Nucleus accumbens (tissue), 56 donors: ENCODE data around the gene MYL12A.
A peak's percentile ranks its signal among the peaks of the same experiment; 100 is the strongest.
"Not testable (repeated sequence)": the region's sequence is repeated elsewhere in the genome, so short reads cannot be mapped to it uniquely, and the experiment has no call there.

Experiments used
- DNase-seq, 56 donors: peaks; one replicate each; lab custom pipeline; 2025; lab: John Stamatoyannopoulos, UW

The MYL12A gene

GRCh38 chr18:3251963-3252277 is 4.3 kb downstream of the MYL12A start:
- no peak for DNase-seq

GRCh38 chr18:3252843-3253242 is 5.2 kb downstream of the MYL12A start:
- DNase-seq = no peak

- DNase-seq = no peak
These were observed 7.1 kb downstream of the MYL12A start for GRCh38 chr18:3254725-3255124.

GRCh38 chr18:3255611-3256165 is 8.1 kb downstream of the MYL12A start:
- DNase-seq = no peak

GRCh38 chr18:3256693-3257626 is 9.4 kb downstream of the MYL12A start:
- no peak for DNase-seq

GRCh38 chr18:3257627-3258120 is 10.1 kb downstream of the MYL12A start:
- no peak for DNase-seq

DNA sequence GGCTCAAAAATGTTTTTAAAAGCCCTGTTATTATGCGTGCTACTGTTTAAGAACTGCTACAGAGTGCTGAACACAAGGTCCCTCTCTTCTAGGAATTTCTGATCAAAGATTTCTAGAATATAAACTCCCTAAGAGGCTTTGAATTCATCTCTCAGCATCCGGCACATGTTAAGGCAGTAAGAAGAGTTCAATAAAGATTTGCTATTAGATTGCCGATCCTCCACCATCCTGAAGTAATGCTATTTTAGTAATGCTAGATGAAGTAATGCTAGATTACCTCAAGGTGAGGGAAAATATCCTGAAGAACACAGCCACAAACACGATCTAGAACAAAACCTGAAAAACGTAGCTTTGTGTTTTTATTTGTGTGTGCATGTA is 13.4 kb downstream of the MYL12A start:
- no peak for DNase-seq

- peak in 54 of 56 donors; percentile 24 to 91 (median 75) for DNase-seq
These were observed 14.0 kb downstream of the MYL12A start, which contains the start of gene MYL12B for GRCh38 chr18:3261373-3262233. Gene MYL12B, plus strand, starts transcription at chr18:3262133. Its CDS starts 10,766 bp downstream, at chr18:3272899.

- peak in 6 of 56 donors; percentile 27 to 63 (median 53) for DNase-seq
These were observed 14.9 kb downstream of the MYL12A start for GRCh38 chr18:3262234-3263131.

GRCh38 chr18:3263132-3263700 is 15.6 kb downstream of the MYL12A start:
- DNase-seq = no peak

DNA sequence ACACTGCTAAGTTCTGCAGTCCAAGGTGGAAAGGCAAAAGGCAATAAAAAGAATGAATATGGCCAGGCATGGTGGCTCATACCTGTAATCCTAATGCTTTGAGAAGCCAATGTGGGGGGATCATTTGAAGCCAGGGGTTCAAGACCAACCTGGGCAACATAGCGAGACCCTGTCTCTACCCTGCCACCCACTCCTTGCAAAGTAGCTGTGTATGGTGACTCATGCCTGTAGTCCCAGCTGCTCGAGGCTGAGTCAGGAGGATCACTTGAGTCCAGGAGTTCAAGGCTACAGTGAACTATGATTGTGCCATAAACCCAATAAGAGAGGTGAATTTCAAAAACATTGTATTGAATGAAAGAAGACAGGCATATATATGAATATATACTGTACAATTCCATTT is 16.8 kb downstream of the MYL12A start:
- DNase-seq = no peak

DNA sequence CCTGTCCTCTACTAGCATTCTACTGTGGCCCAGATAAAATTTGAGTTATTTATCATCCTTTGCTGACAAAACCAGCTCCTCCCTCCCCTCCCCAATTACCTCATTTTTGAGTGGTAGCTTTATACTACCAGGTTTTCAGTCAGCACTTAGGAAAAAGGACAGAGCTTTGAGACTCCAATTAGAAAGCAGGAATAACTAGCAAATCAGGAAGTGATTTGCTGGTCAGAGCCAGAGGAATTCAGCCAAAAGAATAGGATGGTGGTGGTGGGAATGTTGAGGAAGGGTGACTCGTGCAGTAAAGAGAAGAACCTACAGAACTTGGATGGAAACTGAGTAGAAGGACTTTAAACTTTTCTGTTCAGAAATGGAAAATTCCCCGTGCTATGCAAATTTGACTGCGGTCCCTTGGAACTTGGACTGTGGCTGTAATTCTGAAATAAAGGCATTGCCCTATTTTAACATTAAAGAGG is 18.0 kb downstream of the MYL12A start:
- DNase-seq = no peak

DNA sequence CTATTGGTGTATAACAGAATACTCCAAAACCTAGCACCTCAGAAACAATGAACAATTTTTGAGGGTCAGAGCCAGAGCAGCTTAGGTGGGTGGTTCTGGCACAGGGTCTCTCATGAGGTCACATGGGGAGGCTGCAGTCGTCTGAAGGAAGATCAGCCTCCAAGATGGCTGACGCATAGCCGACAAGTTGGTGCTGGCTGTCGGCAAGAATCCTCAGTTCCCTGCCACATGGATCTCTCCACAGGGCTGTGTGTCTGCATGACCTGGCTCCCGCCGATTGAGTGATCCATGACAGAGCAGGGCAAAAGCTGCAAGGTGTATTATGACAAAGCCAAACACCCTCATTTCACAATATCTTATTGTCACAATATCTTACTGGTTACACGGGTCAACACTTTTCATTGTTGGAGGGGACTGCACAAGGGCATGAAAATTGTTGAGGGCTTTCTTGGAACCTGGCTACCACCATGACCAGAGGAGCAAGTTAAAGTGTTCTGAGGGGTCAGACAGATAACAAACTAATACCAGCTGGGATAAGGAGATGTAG is 18.5 kb downstream of the MYL12A start:
- DNase-seq = no peak

DNA sequence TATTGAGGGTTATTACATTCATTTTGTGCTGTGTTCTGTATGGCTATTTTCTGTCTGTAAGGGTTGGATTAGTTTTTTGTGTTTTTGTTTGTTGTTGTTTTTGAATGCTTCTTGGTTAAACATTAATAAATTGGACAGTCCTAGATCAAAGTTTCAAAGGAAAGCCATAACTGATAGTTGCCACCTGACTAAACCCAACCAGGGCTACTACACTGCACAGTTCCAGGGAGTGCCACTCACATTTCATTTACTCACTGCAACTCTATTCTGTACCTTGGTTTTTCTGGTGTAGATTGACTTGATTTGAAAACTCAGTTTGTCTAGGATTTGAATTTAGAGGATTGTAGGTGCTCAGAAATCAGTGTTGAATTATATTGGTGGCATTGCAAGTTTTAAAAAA is 20.7 kb downstream of the MYL12A start:
- no peak for DNase-seq

DNA sequence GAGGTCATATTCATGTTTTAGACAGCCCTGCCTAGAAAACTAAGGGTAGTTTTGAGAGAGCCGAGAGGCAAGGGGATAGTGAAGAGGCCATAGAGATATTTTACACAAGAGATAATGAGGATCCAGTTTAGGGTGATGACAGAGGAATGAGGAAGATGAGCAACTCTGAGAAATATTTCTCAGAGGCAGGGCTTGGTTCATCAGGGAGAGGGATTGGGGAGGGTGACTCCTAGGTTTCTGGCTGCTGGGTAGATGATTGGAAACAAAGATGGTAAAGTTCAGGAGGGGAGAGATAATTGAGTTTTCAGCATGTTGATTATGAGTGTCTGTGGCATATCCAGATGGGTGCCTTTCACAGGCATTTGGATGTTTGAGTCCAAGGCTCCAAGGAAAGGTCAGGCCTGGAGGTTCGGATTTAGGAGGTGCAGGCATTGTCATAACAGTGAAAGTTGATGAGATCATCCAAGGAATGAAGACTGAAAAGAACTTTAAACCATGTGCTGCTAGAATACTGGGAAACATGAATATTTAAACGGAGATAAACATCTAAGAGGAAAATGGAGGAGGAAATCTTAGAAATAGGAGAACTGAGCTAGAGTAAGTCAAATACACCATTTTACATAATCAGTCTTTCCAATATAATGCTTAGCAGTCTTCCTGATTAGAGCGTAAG is 21.8 kb downstream of the MYL12A start:
- no peak for DNase-seq

- no peak for DNase-seq
These were observed 22.3 kb downstream of the MYL12A start for GRCh38 chr18:3269914-3270299.

DNA sequence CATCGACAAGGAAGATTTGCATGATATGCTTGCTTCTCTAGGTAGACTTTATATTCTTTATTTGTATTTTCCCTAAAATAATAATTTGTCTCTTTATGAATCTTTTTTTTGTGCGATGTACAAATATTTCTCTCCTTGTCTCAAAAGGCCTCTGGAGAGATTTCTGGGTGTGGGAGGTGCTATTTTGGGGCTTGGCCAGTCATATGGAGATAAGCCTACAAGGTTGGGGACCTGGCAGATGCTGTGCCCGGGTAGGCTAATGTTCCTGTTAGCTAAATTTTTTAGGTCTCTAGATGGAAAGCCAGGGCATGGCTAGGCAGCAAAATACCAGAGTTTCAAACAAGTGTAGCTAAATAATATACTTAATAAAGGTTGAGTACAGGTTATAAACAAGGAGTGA is 25.4 kb downstream of the MYL12A start:
- DNase-seq = no peak

GRCh38 chr18:3277643-3278213 is 30.1 kb downstream of the MYL12A start:
- not testable (repeated sequence) for DNase-seq
